HK-2 (cell line): ENCODE measurements around the gene CCT5.
A peak's percentile ranks its signal among the peaks of the same experiment; 100 is the strongest.

Experiments used
- DNase-seq: peaks from one replicate; pipeline ENCODE4 v3.0.0-alpha.2; 2018; ENCODE audit not compliant: unreplicated experiment

CCT5 gene

GRCh38 chr5:10249948-10250805 lies at the start of gene CCT5:
Gene CCT5 (plus strand): TSS chr5:10250280. CDS start chr5:10250341, 61 bp downstream.
- peak; percentile 90 for DNase-seq

- DNase-seq = no peak
These were observed 48.7 kb upstream of the CCT5 start for GRCh38 chr5:10201223-10201868.

- DNase-seq = no peak
These were observed 47.8 kb upstream of the CCT5 start for GRCh38 chr5:10202089-10202910.

DNA sequence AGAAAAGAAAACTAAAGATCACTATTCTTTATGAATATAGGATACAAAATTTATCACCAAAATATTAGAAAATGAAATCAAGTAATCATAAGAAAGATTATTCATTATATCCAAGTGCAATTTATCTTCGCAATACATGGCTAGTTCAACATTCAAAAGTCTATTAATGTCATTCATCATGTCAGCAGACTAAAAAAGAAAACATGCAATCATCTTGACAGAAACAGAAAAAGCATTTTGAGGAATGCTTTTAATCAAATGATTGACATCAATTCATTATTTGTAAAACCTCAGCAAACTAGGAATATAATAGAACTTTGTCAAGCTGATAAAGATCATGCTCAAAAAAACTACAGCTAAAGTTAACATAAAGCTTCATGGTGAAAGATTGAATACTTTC lies 41.1 kb upstream of the CCT5 start:
- DNase-seq = no peak

- no peak for DNase-seq
These were observed 36.8 kb upstream of the CCT5 start for GRCh38 chr5:10213316-10213715.

DNA sequence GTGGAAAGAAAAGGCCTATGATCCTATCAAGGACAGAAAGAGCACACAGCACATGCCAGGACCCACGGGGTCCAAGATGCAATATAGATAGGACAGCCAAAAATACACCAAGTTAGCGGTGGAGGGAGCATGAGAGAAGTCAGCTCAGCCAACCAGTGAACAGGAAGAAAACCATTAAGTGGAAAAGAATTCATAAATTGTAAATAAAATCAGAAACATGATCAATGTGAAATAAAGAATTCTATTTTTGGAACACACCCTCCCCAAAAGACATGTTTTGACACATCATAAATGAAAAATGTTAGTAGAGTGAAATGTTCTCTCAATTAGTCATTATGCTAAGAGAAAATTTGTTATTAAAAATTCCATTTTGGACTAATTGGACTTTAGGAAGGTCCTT lies 36.0 kb upstream of the CCT5 start:
- no peak for DNase-seq

- DNase-seq = no peak
These were observed 34.7 kb upstream of the CCT5 start for GRCh38 chr5:10215366-10215765.

- no peak for DNase-seq
These were observed 34.0 kb upstream of the CCT5 start for GRCh38 chr5:10216107-10216506.

DNA sequence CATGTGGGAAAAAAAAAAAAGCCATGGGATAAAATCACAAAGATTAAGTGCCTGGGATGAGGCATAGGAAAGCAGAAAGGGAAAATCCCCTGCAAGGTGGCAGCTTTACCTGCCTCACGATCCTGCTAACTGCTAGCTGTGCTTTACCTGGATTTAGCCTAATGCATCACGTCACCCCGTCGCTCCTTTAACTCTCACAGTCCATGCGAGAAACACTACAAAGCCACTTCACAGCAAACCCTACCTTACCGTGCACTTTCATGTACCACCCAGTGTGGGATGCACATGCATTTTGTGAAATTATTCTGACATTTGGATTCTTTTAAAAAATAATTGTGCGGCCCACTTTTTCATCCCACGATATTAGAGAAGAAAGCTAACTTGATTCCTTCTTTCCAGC lies 31.4 kb upstream of the CCT5 start:
- DNase-seq = no peak

GRCh38 chr5:10219068-10219467 lies 31.0 kb upstream of the CCT5 start:
- DNase-seq = no peak

DNA sequence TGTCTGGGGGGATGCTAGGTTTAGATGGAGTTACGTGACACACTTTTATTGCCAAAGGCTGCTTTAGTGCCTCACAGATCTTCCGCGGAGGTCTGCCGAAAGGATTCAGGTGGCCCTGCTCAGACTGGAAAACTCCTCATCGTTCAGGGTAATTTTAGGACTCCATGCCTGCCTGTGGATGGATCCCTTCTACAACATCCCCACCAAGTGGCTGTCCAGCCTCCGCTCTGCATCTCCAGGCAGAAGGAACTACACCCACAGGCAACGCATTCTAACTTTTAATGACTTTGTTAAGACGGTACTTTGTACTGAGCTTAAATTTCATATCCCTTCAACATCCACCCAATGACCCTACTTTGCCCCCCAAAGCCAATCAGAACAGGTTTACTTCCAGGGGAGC lies 29.8 kb upstream of the CCT5 start:
- DNase-seq = no peak

DNA sequence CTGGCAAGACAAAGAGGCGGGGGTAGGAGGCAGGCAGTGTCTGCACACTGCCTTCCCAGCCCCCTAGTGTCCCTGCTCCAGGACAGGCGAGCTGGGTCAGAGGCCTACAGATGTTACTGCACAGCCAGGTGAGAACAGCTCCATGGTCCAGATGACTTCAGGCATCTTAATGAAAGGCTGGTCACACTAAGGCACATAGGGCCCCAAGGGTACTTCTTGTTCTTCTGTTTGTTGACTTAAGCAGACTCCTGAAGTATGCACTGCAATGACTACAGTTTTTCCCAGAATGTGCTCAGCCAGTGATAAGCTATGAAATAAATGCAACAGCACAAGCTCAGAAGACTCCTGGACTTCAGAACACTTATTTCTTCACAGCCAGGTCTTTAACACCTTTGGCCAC lies 27.8 kb upstream of the CCT5 start:
- no peak for DNase-seq

DNA sequence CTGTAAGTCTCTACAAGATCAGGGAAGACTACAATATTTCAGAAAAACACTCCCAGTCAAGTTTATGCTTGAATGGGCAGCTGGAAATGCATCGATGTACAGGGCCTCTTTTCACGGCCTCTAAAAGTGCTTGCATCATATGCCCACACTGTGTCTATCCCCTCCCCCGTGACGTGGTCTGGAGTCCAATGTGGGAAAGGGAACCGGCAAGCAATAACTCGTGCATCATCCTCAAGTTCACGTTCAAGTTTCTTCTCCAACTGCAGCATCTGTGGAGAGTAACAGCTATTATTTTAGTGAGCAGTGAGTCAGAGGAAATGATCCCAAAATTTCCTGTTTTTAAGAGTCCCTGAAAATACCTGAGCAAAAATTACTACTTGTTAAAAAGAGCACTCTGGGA lies 22.7 kb upstream of the CCT5 start:
- peak; percentile 34 for DNase-seq

DNA sequence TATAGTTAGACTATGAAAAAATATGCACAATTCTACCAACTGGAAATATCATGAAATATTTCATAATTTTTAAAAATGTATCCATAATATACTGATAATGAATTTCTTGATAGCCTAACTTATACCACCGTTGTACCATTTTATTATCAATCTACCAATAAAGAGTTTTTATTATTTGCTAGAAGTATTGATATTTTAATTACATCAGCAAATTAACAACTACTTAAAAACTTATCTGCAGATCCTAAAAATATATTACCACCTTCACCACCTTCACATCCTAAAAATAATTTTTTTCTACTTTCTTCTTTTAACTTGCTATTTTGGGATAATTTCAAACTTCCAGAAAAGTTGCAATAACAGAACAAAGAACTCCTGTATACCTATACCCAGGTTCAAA lies 21.8 kb upstream of the CCT5 start:
- no peak for DNase-seq

DNA sequence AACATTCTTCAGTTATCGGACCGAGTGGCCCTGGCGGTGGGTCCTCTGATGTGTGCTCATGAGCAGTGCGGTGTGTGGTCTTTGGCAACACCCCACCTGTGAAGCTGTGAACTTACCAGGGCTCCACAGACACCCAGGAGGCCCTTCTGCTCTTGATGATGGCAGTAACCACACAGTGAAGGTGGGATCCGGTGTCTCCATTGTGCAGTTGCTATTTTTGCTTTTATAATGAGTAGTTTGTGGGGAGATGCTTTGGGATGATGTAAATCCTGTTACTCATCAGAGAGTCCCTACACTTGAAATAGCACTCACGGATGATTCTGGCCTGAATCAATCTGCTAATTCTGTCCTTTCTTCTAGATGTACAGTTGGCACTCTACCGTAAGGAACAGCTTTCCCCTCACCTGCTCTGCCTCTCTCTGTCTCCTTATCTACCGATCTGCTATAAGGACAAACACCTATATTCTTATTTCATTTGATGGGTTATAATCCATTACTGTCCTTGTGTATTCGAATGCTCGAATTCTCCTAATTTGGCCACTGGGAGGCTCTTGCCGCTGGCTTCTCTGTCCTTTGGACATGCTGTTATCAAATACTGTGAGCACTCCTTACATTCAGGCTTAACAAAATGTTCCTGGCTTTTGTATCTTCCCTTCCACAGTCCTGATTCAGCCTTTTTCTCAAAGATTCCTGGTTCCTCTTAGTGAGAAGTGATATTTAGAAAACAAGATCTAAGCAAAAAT lies 20.6 kb upstream of the CCT5 start:
- DNase-seq = peak; percentile 18

- DNase-seq = no peak
These were observed 17.7 kb upstream of the CCT5 start for GRCh38 chr5:10232386-10232785.

- no peak for DNase-seq
These were observed 17.1 kb upstream of the CCT5 start for GRCh38 chr5:10233011-10233410.

- DNase-seq = peak; percentile 72
These were observed 16.6 kb upstream of the CCT5 start for GRCh38 chr5:10233505-10233904.

- DNase-seq = peak; percentile 33
These were observed 14.7 kb upstream of the CCT5 start for GRCh38 chr5:10235350-10235749.

GRCh38 chr5:10243660-10244240 lies 6.3 kb upstream of the CCT5 start:
- no peak for DNase-seq

GRCh38 chr5:10244342-10244944 lies 5.6 kb upstream of the CCT5 start:
- DNase-seq = no peak
